ENCODE results near the gene FRMD4A.

Gene FRMD4A

DNA sequence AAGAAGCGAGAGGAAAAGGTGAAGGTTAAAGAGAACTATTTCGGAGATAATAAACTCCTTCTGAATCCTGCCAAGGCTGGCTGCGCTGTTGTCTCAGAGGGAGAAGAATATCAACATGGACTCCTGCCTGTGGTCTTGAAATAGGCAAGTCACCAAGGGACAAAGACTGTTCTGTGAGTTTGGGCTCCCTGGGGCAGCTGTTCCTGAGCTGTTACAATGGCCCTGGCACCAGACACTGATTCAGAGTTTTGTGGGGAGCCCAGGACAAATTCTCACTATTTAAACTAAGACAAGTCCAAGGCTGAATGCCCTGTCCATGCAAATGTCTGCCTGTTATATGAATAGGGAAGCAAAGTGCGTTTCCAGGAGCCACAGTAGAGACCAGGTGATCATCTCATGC is 662.6 kb downstream of the FRMD4A start:
- no peak for DNase-seq (ENCODE audit: low read depth)

DNA sequence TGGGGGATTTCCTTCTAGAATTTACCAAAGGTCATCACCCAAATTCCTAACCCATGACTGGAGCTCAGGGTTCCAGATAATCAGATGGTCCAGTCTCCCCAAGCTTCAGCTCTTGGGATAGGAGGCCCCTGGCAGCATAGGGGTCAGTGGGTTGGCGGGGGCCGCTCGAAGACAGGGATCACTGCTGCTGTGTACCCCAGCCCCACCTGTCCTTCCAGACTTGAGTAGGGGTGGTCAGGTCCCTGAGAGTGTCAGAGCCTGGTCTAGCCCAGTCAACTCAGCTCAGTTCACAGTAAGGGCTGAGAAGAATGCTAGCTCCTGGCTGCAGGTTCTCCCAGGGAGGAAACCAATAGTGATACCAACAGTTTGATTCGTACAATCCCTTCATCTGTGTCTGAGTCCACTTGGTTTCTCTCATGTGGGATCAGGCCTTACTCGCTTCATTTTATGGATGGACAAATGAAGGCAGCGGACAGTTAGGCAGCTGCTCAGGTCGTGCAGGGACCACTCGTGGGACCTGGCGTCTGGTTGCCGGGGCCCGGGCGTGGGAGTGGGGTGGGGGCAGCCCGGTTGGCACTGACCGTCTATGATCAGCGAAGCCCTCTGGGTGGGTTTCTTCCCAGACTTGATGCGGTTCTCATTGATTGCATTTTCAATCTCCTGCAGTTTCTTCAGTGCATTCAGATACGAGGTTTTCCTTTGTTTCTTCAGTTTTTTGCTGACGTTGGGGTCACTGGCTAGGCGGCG is 665.0 kb downstream of the FRMD4A start:
- DNase-seq (ENCODE audit: low read depth): no peak

DNA sequence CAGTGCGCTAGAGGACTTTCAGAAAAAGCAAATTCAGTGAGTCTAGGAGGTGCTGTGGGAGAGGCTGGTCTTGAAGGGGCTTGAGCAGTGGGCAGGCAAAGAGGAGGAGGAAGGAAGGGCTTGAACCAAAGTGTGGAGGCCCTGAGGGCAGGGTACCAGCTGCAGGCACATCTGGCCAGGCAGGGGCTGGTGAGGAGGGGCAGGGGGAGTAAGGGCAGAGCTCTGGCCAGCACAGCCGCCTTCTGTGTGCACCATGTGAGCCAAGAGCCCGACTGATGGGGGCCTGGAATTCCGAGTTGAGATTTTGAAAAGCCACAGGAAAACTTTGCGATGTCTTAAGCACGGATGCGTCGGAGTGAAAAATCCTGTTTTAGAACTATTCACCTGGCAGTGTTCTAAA is 669.5 kb downstream of the FRMD4A start:
- no peak for DNase-seq (ENCODE audit: low read depth)

DNA sequence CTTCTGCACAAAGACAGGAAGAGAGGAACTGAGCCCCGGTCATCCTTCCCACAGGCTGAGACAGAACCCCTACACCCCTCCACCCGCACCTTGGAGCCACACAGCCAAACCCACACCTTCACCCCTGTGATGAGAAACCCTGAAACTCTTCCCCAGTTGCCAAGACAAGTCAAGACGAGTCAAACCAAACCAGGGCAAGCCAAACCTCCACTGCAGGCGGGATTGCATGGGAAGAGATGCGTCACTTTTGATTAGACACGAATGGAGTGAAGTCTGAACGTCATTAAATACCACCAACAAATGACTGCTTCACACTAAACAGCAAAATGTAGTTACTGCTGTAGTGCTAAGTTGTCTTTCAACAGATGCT is 670.2 kb downstream of the FRMD4A start:
- peak; percentile 33 for DNase-seq (ENCODE audit: low read depth)

DNA sequence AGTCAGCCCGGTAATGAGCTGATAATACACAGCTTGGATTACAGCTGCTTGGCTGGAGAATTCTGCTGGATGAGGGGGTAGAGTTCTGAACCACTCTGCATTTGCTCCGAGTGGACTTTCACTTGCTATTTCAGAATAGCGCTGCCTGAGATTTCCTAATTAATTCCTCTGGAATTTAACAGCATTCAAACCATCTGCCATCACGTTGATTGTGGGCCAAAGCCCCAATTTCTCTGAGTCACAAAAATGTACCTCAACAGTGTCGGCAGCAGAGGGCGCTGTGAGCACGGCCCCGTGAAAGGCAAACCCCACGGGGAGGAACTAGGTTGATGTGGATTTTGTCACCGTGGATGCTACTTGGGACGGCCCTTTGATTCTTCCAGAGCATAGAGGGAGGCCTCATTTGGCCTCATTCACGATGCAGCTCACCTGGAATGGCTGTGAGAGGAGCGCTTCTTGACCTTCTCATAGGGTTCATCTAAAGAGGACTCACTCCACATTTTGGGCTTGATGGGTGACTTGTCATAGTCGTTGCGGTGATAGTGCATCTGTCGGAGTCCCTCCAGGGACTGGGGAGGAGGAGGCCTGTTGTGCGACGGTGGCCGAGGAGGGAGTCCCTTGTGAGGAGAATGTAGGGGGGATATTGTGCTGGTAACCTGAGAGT is 670.7 kb downstream of the FRMD4A start:
- DNase-seq (ENCODE audit: low read depth): peak; percentile 26

DNA sequence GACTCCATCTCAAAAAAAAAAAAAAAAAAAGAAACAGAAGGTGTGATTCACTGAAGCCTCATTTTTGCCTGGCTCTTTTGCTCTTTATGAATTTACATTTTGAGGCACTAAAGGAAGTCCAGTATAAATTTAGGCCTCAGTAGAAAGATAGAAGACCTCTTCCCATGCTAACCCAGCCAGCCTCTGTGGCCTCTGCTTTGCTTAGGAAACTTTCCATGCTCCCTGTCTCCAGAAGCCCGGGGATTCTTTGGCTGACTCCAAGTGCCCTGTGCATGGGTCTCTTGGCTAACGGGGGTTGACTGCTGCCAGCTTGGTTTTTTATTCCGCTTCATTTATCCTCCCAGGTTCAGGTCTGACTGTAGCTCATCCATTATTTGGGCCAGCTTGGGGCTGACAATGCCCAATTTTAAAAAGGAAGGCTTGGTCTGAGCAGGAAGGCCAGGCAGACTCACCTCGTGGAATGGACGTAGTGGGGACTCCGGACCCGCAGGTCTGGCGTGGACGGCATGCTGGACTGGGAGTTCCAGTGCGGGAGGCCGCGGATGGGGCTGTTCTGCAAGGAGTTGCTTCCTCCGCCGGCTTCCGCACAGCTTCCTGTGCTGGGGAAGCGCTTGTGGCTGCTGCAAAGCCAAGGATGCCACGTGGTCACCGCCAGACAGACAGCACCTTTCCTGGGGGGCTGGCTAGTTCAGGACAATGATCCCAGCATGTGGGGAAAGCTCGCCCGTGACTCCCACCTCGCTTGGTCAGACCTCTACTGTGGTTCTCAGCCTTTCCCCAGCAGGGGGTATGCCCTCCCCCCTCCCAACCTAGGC is 671.6 kb downstream of the FRMD4A start:
- no peak for DNase-seq (ENCODE audit: low read depth)

DNA sequence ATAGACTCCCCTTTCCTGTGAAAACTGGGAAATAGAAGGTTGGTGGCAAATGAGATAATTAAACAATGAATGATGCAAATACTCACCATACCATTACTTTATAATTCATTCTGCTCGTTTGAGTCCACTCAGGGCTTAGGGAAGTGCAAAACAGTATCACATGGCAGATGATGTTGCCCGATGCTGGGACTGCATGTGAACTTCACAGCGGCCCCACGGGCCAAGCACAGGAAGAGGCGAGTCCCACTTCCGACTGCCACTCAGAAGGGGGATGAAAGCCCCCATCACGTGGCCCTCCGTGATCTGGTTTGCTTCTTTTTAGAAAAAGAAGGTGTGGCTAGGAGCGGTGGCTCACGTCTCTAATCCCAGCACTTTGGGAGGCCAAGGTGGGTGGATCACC is 672.5 kb downstream of the FRMD4A start:
- DNase-seq (ENCODE audit: low read depth): no peak

DNA sequence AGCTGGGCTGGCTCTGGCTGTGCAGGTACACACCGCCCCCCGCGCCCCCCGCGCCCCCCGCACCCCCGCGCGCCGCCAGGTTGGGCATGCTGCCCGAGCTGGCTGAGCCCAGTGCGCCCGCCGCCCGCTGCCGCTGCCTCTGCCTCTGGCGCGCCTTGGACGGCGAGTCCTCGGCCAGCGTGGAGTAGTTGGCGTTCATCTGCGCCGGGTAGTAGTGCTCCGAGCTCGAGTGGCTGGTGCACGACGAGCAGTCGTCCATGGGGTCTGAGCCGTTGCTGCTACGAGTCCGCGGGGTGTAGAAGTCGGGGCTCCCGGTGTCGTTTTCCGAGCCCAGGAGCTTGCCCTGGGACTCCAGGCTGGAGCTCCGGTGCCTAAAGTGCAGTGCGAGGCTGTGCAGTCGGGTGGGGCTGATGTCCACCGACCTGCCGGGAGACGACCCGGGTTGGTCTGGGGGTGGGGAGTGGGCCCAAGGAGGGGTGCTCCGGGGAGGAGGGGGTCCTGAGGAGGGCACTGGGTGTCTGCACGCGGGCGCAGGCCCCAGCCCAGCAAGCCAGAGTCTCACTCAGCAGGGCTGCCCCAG is 673.5 kb downstream of the FRMD4A start:
- DNase-seq (ENCODE audit: low read depth): no peak

DNA sequence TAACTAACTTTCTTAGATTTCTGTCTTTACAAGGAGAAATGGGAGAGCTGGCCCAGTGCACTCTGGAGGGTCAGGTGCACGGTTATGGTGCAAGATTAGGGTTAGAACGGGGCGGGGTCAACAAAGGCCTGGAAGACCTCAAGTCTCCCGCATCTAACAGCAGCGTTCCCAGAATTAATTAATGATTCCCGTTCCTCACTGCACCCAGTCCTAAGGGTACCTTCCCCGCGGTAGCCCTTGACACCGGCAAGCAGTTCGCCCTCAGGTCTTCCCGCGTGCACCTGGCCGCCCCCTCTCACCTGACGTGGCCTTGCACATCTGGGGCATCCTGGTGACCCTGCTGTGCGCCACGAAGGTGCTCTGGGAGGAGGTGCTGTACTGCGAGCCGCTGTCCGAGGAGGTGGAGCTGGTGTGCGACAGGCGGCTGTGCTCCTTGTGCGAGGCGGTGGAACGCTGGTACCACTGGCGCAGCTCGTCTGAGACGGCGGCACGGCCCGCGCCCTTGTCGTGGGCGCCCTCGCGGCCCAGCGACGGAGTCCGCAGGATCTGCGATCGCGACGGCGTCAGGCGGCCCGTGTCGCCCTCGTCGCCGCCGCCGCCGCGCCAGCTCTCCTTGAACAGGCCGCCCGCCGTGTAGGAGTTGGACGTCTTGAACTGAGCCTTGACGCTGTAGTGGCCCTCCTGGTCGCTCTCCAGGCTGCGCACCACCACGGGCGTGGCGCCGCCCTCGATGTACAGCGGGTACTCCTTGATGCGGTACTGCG is 674.2 kb downstream of the FRMD4A start:
- DNase-seq (ENCODE audit: low read depth): no peak

DNA sequence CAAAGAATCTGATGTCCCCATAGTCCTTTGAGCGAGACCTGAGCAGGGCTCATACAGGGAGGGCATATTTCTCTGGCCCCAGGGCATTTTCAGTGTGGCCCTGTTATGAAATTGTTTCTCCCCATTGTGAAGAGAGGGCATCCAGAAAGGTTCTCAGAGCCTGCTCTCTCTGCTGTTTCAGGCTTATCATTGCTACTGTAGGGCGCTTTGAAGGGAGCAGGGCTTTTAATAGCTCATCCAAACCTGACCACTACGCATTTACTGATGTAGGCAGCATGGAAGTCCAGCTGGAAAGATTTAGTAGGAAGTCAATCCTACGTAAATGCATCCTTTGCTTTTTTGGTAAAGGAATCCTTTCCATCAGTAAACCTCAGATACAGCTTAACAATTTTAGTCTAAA is 675.9 kb downstream of the FRMD4A start:
- no peak for DNase-seq (ENCODE audit: low read depth)

DNA sequence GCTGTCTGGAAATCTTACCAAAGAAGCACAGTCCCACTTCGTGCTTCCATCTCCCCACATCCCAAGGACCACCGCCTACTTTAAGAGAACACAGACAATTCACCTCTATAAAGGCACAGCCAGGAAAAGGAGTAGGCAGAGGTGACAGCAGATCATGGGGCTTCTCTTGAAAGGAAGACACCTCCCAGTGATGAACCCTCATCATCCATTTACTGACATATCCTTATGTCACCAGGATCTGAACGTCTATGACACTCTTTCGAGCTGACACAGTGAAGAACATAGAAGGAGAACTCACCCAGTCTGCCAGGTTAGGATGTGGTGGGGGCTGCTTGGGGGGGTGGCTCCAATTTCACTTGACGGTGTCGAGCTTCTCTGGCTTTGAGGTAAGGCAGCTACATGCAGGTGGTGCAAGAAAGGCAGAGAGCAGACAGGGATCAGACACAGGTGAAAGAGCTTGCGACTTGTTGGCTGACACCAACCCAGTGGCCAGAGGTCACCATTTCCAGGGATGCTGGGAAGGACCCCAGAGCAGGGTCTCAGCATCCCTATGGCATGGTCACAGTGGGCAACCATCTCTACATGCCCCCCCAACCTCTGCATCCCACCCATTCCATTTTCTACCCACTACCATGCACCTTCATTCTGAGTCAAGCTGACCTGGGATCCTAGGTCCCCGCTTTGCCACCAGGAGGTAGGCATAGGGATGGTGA is 676.5 kb downstream of the FRMD4A start:
- no peak for DNase-seq (ENCODE audit: low read depth)

DNA sequence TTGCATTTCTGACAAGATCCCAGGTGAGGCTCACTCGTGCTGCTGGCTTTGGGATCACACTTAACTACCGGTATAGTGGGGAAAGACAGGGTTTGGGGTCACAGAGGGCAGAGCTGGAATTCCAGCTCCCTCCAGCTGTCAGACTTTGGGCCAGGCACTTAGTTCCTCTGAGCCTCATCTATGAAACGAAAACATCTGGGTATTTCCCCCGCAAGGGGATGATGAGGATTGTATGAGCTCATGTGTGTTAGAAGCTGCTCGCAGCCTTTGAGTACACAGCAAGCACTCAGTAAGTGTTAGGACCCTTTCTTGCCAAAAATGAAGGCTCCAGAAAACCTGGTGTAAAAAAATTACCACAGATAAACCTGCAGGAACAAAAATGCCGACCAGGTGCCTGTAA is 677.9 kb downstream of the FRMD4A start:
- DNase-seq (ENCODE audit: low read depth): no peak

DNA sequence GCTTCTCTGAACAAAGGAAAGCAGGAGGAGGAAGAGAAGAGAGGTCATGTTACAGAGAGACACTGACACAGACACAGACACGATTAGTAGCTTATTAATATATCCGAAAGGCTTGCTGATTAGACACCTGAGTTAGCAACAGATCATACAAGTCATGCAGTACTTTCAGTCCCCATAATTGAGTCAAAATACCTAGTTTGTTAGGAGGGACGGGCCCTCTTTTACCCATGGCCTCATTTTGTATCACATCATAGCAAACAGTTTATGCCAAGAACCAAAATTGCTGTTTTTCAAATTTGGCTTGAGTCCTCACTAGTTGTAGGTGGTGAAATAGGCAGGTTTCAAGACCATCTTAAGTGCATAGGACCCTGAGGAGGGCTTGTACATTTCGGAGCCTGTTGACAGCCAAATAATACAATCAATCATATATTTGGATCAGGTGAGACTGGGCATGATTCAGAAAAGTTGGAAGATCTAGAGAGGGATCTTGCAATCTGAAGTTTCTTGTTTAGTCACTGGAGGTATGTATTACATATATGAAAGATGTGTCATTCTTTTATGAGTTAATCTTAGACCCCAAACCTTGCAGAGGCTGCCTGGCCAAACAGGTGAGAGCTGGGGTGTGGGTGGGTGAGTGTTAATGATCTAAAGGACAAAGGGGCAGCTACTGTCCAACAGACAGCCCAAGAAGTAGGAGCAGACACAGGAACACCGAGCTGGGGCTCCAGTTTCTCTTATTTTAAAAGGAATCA is 678.6 kb downstream of the FRMD4A start:
- DNase-seq (ENCODE audit: low read depth): no peak

DNA sequence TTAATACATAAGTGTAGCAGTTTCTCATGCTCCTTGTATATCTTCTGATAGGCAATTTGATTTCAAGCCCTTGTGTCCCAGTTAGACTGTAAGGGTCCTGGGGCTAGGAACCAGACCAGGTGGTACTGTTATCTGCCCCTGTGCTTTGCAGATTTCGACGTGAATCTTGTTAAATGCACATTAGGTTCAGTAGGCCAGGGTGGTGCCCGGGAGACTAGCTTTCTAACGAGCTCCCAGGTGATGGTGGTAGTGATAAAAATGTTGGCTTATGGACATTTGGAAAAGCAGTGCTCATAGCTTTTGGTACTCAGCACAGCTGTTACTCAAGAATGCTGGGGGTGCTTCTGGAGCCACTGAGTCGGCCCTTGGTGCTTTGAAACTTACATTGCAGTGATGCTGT is 679.8 kb downstream of the FRMD4A start:
- no peak for DNase-seq (ENCODE audit: low read depth)

DNA sequence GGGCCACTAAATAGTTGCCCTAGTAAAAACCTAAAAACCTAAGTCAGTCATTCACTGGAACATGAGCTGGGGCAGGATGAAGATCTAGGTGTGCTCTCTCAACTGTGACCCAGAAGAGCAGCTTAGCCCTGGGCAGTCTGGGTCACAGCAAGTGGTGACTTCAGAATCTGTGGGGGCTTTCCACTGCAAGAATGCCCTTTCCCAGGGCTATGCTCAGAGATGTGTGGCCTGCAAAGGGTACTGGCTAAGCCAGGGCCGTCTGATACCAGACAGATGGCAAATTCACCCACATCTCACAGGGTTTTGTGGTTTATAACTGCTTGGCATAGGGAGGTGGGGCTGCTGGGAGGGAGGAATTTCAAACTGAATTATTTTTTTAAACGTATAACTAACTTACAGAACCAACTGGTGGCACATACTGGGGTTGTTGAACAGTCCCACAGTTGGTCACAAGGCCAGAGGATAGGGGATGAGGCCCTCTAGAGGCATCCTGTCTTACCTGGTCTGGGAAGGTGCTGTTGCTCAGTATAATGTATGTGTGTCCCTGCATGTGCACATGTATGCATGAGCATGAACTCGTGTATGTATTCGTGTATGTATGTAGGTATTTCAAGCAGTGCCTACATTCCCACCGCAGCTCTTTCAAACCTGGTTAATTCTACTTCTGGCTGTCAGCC is 680.7 kb downstream of the FRMD4A start:
- DNase-seq (ENCODE audit: low read depth): no peak

DNA sequence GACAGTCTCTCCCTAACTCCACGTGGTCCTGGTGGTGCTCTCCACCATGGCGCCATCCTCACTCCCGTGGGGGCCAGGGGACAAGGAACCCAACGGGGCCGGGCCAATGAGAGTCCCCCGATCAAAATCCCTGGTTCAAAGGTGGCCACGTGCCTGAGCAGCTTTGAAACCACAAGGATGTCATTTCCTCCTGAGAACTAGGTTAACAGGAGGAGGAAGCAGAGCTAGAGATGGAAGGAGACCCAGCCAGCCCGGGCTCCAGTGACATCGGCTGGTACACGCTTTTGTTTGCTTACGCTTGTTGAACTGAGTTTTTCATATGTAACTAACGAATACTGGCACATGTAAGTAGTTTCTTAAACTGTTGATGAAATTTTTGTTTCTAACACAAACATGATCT is 682.3 kb downstream of the FRMD4A start:
- DNase-seq (ENCODE audit: low read depth): no peak

DNA sequence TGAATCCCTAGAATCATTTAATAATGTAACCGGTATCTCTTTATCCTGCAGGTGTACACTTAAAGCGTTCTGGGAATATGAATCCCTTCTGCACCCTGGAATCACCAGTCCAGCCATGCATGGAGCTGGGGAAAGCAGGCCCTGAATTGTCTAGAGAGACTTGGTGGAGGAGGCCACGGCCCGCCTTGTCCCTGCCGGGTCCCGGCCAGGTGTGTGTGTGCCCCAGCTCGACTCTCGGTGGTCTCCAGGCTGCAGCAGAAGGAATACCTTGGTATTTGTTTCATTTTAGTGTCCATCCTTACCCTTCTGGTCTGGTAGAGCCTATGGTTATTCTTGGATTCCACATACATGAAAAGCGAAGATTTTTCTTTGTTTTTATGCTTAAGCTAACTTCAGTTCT is 685.9 kb downstream of the FRMD4A start:
- no peak for DNase-seq (ENCODE audit: low read depth)

DNA sequence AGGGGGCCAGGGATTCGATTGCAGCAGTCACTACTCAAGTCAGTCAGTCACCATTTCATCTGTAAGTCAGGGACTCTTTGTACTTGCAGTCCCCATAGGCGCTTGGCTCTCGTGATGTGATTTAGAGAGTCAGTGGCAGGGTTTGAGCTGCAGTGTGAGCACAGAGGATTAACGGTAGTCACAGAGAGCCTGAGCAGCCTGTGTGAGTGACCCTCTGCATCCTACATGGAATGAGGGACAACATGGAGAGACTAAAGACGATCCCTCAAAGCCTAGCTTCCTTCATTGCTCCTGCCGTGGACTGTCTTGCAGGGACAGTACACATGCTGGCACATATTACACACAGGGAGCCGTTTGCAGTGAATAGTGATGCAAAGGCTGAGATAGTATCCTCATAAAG is 687.7 kb downstream of the FRMD4A start:
- DNase-seq (ENCODE audit: low read depth): no peak

DNA sequence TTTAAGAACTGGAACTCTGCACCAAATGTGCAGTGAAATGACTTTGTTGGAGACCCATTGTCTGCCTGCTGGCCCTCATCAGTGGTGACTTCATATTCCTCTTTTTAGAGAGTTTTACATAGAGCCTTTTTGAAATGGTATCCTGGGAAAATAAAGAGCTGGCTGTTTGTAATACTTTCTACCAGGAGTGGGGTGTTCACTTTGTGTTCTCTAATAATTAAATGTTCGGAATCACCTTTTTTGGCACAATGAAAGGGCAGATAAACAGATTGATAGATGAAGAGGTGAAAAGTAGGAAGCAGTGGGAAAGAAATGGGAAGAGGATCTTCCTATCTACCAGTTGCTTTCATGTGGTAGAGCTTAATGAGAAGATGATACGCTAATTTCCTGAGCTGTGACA is 688.4 kb downstream of the FRMD4A start:
- no peak for DNase-seq (ENCODE audit: low read depth)

DNA sequence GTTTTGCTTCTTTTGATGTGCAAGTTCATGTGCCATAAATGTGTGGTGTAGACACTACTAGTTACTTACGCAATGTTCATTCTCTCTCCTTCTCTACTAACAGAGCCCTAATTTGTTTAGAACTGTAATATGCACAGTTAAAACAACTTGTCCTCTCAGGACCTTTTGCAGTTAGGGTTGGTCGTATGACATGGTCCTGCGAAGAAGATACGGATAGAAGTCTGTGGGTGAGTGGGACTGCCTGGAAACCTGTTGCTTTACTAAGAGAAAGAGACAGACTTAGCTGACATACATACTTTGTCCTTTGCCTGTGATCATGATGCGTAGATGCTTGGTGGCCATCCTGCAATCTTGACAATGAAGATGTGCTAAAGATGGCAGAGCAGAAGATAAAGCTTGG is 692.8 kb downstream of the FRMD4A start:
- DNase-seq (ENCODE audit: low read depth): no peak

Measured in stromal cell of bone marrow (primary cell).